ENCODE data around the gene TPK1. TPM values are rescaled to one million over a fixed set of nuclear protein-coding genes. Genes with fewer than 3 reads are reported as not detected.

Gene TPK1
- total and polyA plus RNA-seq, 2 of the 8 experiments (the other 6 are each of a cell fraction or from before 2014, with no cell fraction given): 1.9 to 2.7 TPM

- Histone ChIP-seq H2AFZ (ENCODE audit: low read length) (no peak overlapping the region), H3K4me2 (ENCODE audit: insufficient read depth in 1 of 2, low read depth in 2 of 2, low read length in 2 of 2) (no peak overlapping the region)
- CTCF ChIA-PET (ENCODE audit: partially characterized antibody): interaction anchor here (0.6 to 2.3 kb wide), 5 partner anchors 18 to 310 kb away, joined by 3 to 12 read pairs (median 3); no protein-coding TSS in a partner anchor
Observed at GRCh38 chr7:144720710-144721109, 115.1 kb downstream of the TPK1 start.

More at GRCh38 chr7:144720710-144721109, 115.1 kb downstream of the TPK1 start:
- H2BK20ac ChIP-seq (ENCODE audit: low read length): no peak overlapping the region
- no peak overlapping the region for H3K27ac ChIP-seq (ENCODE audit: low read depth, low read length)
- no peak overlapping the region for H3K4ac ChIP-seq (replicated peaks; ENCODE audit: insufficient read length, low read depth, low read length)
- no peak overlapping the region for H2BK12ac ChIP-seq (ENCODE audit: low read depth, low read length)
- no peak overlapping the region for H2BK15ac ChIP-seq (ENCODE audit: low read length)
- no peak overlapping the region for H2AK5ac ChIP-seq (ENCODE audit: low read depth, low read length)
- DNase-seq (ENCODE audit: low read depth in 1 of 2, low spot score in 2 of 2) (no peak), FAIRE-seq (no peak)
- no peak overlapping the region for H3K56ac ChIP-seq (replicated peaks; ENCODE audit: insufficient read length, low read depth, low read length)
- no peaks in the 10 kb centered on the region for H4K20me1 ChIP-seq (replicated peaks in 1 of 2; ENCODE audit: control insufficient read depth in 1 of 2, insufficient read depth in 2 of 2, low read length in 2 of 2)
- POLR2A ChIA-PET (ENCODE audit: partially characterized antibody): no interaction called here
- no peaks in the 10 kb centered on the region for H3K79me1 ChIP-seq (ENCODE audit: low read depth, low read length)
- H3K9me3 ChIP-seq (ENCODE audit: insufficient read depth in 2 of 2, low read depth in 1 of 2, low read length in 1 of 2): peaks cover 0 to 5% of the 10 kb centered on the region in 2 experiments; a peak in 2 of 4 replicates
- H2BK5ac ChIP-seq (ENCODE audit: low read depth, low read length): no peak overlapping the region
- H4K8ac ChIP-seq (ENCODE audit: extremely low read depth, insufficient read depth, low read length): no peak overlapping the region
- no peak overlapping the region for H3K4me3 ChIP-seq (ENCODE audit: extremely low read depth in 1 of 4, insufficient read depth in 2 of 4, low read depth in 3 of 4, low read length in 4 of 4)
- no peak overlapping the region for H3K18ac ChIP-seq (ENCODE audit: extremely low read depth, low read length)
- H3K9ac ChIP-seq (replicated peaks in 1 of 4; ENCODE audit: extremely low read depth in 1 of 4, low read depth in 3 of 4, low read length in 3 of 4): no peak overlapping the region
- H3K79me2 ChIP-seq (ENCODE audit: control insufficient read depth in 1 of 2, insufficient read depth in 2 of 2, low read length in 2 of 2): no peaks in the 10 kb centered on the region
- H4K5ac ChIP-seq (ENCODE audit: insufficient read length, low read depth, low read length): no peak overlapping the region
- H4K91ac ChIP-seq (replicated peaks; ENCODE audit: insufficient read length, low read length): no peak overlapping the region
- no peak overlapping the region for H2BK120ac ChIP-seq (replicated peaks; ENCODE audit: low read depth, low read length)
- H3K23me2 ChIP-seq (ENCODE audit: low read depth, low read length): no peaks in the 10 kb centered on the region
- H3K23ac ChIP-seq (ENCODE audit: insufficient read length): no peak overlapping the region
- H3K14ac ChIP-seq (ENCODE audit: insufficient read length): no peak overlapping the region
- H3K27me3 ChIP-seq (replicated peaks in 1 of 4; ENCODE audit: control insufficient read depth in 3 of 4, extremely low read depth in 1 of 4, insufficient read depth in 3 of 4, low read length in 3 of 4): no peaks in the 10 kb centered on the region
- 83% methylated on average over 3 of the region's 3 CpGs; no CpG with 5 or more reads in 1 of the 2 experiments for WGBS, 2 experiments (ENCODE audit: extremely low coverage in 1 of 2, insufficient coverage in 1 of 2, insufficient read length in 1 of 2, insufficient replicate concordance in 2 of 2, low coverage in 1 of 2, low lambda C conversion rate in 2 of 2, missing lambda C conversion rate in 1 of 2)
- TF ChIP-seq SIX5 (IDR thresholded peaks at IDR 0.05; ENCODE audit: low read depth, low read length) (no peak), GABPA (IDR thresholded peaks at IDR 0.05; ENCODE audit: borderline replicate concordance, insufficient read depth, low read length) (no peak), NANOG (IDR thresholded peaks at IDR 0.05; ENCODE audit: insufficient read depth, low read depth, low read length, poor library complexity, severe bottlenecking) (no peak), USF2 (IDR thresholded peaks at IDR 0.05; ENCODE audit: low read length) (no peak), MAFK (IDR thresholded peaks at IDR 0.05; ENCODE audit: low read depth, low read length) (no peak), POLR2AphosphoS5 (IDR thresholded peaks at IDR 0.05; ENCODE audit: low read depth, low read length) (no peak), CBX8 (IDR thresholded peaks at IDR 0.05; ENCODE audit: borderline replicate concordance, low read depth, low read length) (no peak), TAF1 (IDR thresholded peaks at IDR 0.05; ENCODE audit: low read depth, low read length) (no peak), SP1 (IDR thresholded peaks at IDR 0.05; ENCODE audit: low read depth, low read length) (no peak), GTF2F1 (IDR thresholded peaks at IDR 0.05; ENCODE audit: borderline replicate concordance, low read depth, low read length) (no peak), TEAD4 (IDR thresholded peaks at IDR 0.05; ENCODE audit: low read depth, low read length) (no peak), KDM5A (IDR thresholded peaks at IDR 0.05; ENCODE audit: low read length) (no peak)
- H3K4me1 ChIP-seq (replicated peaks in 1 of 4; ENCODE audit: control insufficient read depth in 3 of 4, insufficient read depth in 4 of 4, low read length in 3 of 4): peaks cover 0 to 4% (median 1%) of the 10 kb centered on the region in 4 experiments; a peak in 3 of 7 replicates
- H3K36me3 ChIP-seq (ENCODE audit: control insufficient read depth in 2 of 4, insufficient read depth in 4 of 4, low read length in 3 of 4): no peaks in the 10 kb centered on the region

Data from H1 (cell line).